Measurements from ENCODE around the gene WDTC1. TPM values are rescaled to one million over a fixed set of nuclear protein-coding genes. Genes with fewer than 3 reads are reported as not detected.
A peak's percentile ranks its signal among the peaks of the same experiment; 100 is the strongest.

Gene WDTC1
- total RNA-seq, 1 experiment from 2014 or later = 24.6 TPM

DNA sequence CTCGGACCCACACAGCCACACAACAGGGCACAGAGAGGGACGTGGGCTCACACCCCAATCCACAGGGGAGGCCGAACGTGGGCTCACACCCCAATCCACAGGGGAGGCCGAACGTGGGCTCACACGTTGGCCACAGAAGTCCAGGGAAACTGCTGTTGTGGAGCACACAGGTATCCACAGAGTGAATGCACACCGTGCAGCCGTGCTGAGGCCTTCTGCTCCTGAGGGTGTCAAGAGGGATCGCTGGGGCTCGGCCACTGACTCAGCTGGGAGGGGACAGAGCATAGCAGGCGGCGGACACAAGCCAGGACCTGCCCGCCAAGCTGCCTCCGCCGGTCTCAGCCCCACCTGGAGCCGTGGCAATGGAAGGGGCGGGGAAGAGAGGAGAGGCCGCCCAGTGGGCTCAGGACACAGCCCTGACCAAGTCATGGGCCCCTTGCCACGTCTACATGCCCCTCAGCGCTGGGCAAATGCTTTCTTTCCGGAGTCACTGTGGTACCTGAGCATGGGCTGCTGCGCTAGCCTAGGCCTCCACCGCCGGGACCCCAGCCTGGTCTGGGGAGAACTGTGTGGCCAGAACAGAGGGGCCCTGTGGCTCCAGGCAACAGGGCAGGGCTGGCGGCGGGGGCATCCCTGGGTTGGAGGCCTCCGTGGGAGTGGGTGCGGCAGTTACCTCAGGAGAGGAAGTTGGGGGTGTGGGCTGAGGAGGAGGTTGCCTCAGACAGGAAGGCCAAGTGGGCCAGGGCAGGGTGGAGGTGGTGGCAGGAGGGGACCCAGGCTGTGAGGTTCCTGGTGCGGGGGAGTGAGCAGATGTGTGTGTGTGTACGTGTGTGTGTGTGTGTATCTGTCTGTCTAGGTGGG lies 108.6 kb downstream of the WDTC1 start:
- CTCF ChIA-PET = interaction anchor here (0.6 kb wide), 1 partner anchor 117 kb away, joined by 9 read pairs; no protein-coding TSS in a partner anchor
- BruUV-seq (replicated peaks) = no TSS peak
- intact Hi-C loops (cut with micrococcal nuclease; ENCODE audit: unreplicated experiment) = no loop called here
- no peaks in the 10 kb centered on the region for H3K36me3 ChIP-seq (ENCODE audit: control insufficient read depth, insufficient read depth, low read length)
- no peaks in the 10 kb centered on the region for H3K9me3 ChIP-seq (ENCODE audit: control insufficient read depth, insufficient read depth, low read depth, low read length)
- in situ Hi-C loops (cut with HindIII; ENCODE audit: low pct_unique_long_range_greater_than_20kb, low sequenced_read_pairs) = no loop called here
- no peak overlapping the region; the same call in 1 of the 2 replicates for H3K27ac ChIP-seq (ENCODE audit: low read length)
- ATAC-seq (peak; percentile 27; the same call in 1 of the 2 replicates), DNase-seq (ENCODE audit: low read depth, low spot score) (no peak)
- no peak overlapping the region for H3K4me3 ChIP-seq (ENCODE audit: low read depth in 2 of 2, low read length in 2 of 2)
- no peak for TF ChIP-seq POLR2AphosphoS5 (IDR thresholded peaks at IDR 0.05; ENCODE audit: low read depth, low read length)
- TF ChIP-seq TCF7L2 (IDR thresholded peaks at IDR 0.05; ENCODE audit: low read depth, low read length) = no peak
- no peak for TF ChIP-seq SIN3A (IDR thresholded peaks at IDR 0.05; ENCODE audit: borderline replicate concordance, insufficient read depth, low read depth, low read length)
- TF ChIP-seq, protein P1, sequence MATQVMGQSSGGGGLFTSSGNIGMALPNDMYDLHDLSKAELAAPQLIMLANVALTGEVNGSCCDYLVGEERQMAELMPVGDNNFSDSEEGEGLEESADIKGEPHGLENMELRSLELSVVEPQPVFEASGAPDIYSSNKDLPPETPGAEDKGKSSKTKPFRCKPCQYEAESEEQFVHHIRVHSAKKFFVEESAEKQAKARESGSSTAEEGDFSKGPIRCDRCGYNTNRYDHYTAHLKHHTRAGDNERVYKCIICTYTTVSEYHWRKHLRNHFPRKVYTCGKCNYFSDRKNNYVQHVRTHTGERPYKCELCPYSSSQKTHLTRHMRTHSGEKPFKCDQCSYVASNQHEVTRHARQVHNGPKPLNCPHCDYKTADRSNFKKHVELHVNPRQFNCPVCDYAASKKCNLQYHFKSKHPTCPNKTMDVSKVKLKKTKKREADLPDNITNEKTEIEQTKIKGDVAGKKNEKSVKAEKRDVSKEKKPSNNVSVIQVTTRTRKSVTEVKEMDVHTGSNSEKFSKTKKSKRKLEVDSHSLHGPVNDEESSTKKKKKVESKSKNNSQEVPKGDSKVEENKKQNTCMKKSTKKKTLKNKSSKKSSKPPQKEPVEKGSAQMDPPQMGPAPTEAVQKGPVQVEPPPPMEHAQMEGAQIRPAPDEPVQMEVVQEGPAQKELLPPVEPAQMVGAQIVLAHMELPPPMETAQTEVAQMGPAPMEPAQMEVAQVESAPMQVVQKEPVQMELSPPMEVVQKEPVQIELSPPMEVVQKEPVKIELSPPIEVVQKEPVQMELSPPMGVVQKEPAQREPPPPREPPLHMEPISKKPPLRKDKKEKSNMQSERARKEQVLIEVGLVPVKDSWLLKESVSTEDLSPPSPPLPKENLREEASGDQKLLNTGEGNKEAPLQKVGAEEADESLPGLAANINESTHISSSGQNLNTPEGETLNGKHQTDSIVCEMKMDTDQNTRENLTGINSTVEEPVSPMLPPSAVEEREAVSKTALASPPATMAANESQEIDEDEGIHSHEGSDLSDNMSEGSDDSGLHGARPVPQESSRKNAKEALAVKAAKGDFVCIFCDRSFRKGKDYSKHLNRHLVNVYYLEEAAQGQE (IDR thresholded peaks at IDR 0.05; ENCODE audit: insufficient read depth in 1 of 2, low read depth in 2 of 2, low read length in 1 of 2) = no peak
- TF ChIP-seq, protein P2, sequence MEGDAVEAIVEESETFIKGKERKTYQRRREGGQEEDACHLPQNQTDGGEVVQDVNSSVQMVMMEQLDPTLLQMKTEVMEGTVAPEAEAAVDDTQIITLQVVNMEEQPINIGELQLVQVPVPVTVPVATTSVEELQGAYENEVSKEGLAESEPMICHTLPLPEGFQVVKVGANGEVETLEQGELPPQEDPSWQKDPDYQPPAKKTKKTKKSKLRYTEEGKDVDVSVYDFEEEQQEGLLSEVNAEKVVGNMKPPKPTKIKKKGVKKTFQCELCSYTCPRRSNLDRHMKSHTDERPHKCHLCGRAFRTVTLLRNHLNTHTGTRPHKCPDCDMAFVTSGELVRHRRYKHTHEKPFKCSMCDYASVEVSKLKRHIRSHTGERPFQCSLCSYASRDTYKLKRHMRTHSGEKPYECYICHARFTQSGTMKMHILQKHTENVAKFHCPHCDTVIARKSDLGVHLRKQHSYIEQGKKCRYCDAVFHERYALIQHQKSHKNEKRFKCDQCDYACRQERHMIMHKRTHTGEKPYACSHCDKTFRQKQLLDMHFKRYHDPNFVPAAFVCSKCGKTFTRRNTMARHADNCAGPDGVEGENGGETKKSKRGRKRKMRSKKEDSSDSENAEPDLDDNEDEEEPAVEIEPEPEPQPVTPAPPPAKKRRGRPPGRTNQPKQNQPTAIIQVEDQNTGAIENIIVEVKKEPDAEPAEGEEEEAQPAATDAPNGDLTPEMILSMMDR (IDR thresholded peaks at IDR 0.05) = no peak
- no peaks in the 10 kb centered on the region for H3K27me3 ChIP-seq (ENCODE audit: control insufficient read depth, insufficient read depth, low read length)
- POLR2A ChIA-PET = interaction anchor here (0.6 kb wide), 3 partner anchors 24 to 366 kb away, joined by 3 to 14 read pairs (median 4); no protein-coding TSS in a partner anchor
- peaks cover 19% of the 10 kb centered on the region for H3K4me1 ChIP-seq (ENCODE audit: control insufficient read depth, insufficient read depth, low read length)

DNA sequence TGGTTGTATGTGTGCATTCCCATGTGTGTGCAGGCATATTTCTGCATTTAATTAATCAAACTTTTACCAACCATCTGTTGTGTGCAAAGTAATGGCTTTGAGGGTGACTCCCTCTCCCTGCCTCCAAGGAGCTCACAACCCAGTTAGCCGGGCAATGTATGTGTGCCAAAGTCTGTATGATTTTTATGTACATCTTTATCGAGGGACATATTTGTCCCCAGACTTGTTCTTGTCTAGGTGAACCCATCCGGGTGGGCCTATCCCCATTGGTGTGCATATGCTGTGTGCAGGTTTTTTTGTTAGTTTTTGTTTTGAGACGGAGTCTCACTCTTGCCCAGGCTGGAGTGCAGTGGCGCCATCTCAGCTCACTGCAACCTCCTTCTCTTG lies 109.2 kb downstream of the WDTC1 start:
- CTCF ChIA-PET = interaction anchor here (0.6 kb wide), 1 partner anchor 118 kb away, joined by 9 read pairs; no protein-coding TSS in a partner anchor
- BruUV-seq (replicated peaks) = no TSS peak
- no peaks in the 10 kb centered on the region for H3K9me3 ChIP-seq (ENCODE audit: control insufficient read depth, insufficient read depth, low read depth, low read length)
- DNase-seq (ENCODE audit: low read depth, low spot score) = no peak
- ATAC-seq = no peak
- intact Hi-C loops (cut with micrococcal nuclease; ENCODE audit: unreplicated experiment) = no loop called here
- POLR2A ChIA-PET = interaction anchor here (0.5 to 0.6 kb wide), 4 partner anchors 24 to 366 kb away, joined by 3 to 14 read pairs (median 4); no protein-coding TSS in a partner anchor
- in situ Hi-C loops (cut with HindIII; ENCODE audit: low pct_unique_long_range_greater_than_20kb, low sequenced_read_pairs) = no loop called here
- no peaks in the 10 kb centered on the region for H3K36me3 ChIP-seq (ENCODE audit: control insufficient read depth, insufficient read depth, low read length)
- H3K27me3 ChIP-seq (ENCODE audit: control insufficient read depth, insufficient read depth, low read length) = no peaks in the 10 kb centered on the region
- no peak overlapping the region for H3K4me3 ChIP-seq (ENCODE audit: low read depth in 2 of 2, low read length in 2 of 2)
- H3K27ac ChIP-seq (ENCODE audit: low read length) = no peak overlapping the region
- peaks cover 21% of the 10 kb centered on the region for H3K4me1 ChIP-seq (ENCODE audit: control insufficient read depth, insufficient read depth, low read length)
- TF ChIP-seq POLR2AphosphoS5 (IDR thresholded peaks at IDR 0.05; ENCODE audit: low read depth, low read length) = no peak
- TF ChIP-seq, protein P2 (IDR thresholded peaks at IDR 0.05) = no peak
- TF ChIP-seq SIN3A (IDR thresholded peaks at IDR 0.05; ENCODE audit: borderline replicate concordance, insufficient read depth, low read depth, low read length) = no peak
- TF ChIP-seq, protein P1 (IDR thresholded peaks at IDR 0.05; ENCODE audit: insufficient read depth in 1 of 2, low read depth in 2 of 2, low read length in 1 of 2) = no peak
- no peak for TF ChIP-seq TCF7L2 (IDR thresholded peaks at IDR 0.05; ENCODE audit: low read depth, low read length)
